ENCODE results near the gene ST6GALNAC6. TPM values are rescaled to one million over a fixed set of nuclear protein-coding genes. Genes with fewer than 3 reads are reported as not detected.

ST6GALNAC6 gene
- polyA plus RNA-seq, 3 donors = 8.2 to 14.4 (median 12.0) TPM

GRCh38 chr9:127876764-127877562 is 22.4 kb downstream of the ST6GALNAC6 start:
- Histone ChIP-seq H3K4me3 (replicated peaks in 1 of 3; ENCODE audit: low read depth in 2 of 3, low read length in 3 of 3) (peak overlapping the region in 1 of 3 experiments; percentile 46), H3K9me3 (replicated peaks in 1 of 2; ENCODE audit: control insufficient read depth in 1 of 2, insufficient read depth in 1 of 2, low read length in 2 of 2) (no peaks in the 10 kb centered on the region), H3K4me2 (replicated peaks; ENCODE audit: extremely low read depth, low read length, poor library complexity, severe bottlenecking) (peak overlapping the region; percentile 63), H4K20me1 (ENCODE audit: insufficient read depth, low read length) (no peaks in the 10 kb centered on the region), H3K4me1 (ENCODE audit: control insufficient read depth in 1 of 2, insufficient read depth in 2 of 2, low read length in 2 of 2) (peaks cover 3 to 10% of the 10 kb centered on the region in 2 donors), H3K27me3 (ENCODE audit: control insufficient read depth in 2 of 2, insufficient read depth in 2 of 2, low read length in 2 of 2) (peaks cover 6 to 20% of the 10 kb centered on the region in 2 donors), H3K27ac (ENCODE audit: low read depth in 1 of 2, low read length in 2 of 2) (no peak overlapping the region), H3K36me3 (replicated peaks in 1 of 2; ENCODE audit: control insufficient read depth in 1 of 2, insufficient read depth in 2 of 2, low read length in 2 of 2) (no peaks in the 10 kb centered on the region), H2AFZ (ENCODE audit: insufficient read depth, low read depth, low read length, poor library complexity, severe bottlenecking) (no peak overlapping the region), H3K9ac (ENCODE audit: insufficient read depth, low read length, poor library complexity, severe bottlenecking) (peak overlapping the region; percentile 8), H3K79me2 (ENCODE audit: insufficient read depth, low read length) (no peaks in the 10 kb centered on the region)
- 47% methylated on average over 21 of the region's 26 CpGs for WGBS (ENCODE audit: insufficient coverage)
- TF ChIP-seq, protein P1, sequence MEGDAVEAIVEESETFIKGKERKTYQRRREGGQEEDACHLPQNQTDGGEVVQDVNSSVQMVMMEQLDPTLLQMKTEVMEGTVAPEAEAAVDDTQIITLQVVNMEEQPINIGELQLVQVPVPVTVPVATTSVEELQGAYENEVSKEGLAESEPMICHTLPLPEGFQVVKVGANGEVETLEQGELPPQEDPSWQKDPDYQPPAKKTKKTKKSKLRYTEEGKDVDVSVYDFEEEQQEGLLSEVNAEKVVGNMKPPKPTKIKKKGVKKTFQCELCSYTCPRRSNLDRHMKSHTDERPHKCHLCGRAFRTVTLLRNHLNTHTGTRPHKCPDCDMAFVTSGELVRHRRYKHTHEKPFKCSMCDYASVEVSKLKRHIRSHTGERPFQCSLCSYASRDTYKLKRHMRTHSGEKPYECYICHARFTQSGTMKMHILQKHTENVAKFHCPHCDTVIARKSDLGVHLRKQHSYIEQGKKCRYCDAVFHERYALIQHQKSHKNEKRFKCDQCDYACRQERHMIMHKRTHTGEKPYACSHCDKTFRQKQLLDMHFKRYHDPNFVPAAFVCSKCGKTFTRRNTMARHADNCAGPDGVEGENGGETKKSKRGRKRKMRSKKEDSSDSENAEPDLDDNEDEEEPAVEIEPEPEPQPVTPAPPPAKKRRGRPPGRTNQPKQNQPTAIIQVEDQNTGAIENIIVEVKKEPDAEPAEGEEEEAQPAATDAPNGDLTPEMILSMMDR (IDR thresholded peaks at IDR 0.05) = no peak
- H3K36me3 Mint-ChIP-seq = no peaks in the 10 kb centered on the region
- H3K9me3 Mint-ChIP-seq = peaks cover 0 to 4% (median 0%) of the 10 kb centered on the region in 7 donors
- H3K27me3 Mint-ChIP-seq (ENCODE audit: low read depth in 3 of 3) = peaks cover 16 to 25% (median 16%) of the 10 kb centered on the region in 3 donors
- H3K27ac Mint-ChIP-seq = peak overlapping the region in 1 of 7 donors; percentile 50
- intact Hi-C loops (cut with micrococcal nuclease) = loop anchor here in 1 of 2 donors (10.0 kb wide), 1 partner anchor 372 kb away; no protein-coding TSS in a partner anchor
- DNase-seq = no peak
- peak overlapping the region in 1 of 2 donors; percentile 84 for H3K4me3 Mint-ChIP-seq
- H3K4me1 Mint-ChIP-seq = peaks cover 7% of the 10 kb centered on the region

DNA sequence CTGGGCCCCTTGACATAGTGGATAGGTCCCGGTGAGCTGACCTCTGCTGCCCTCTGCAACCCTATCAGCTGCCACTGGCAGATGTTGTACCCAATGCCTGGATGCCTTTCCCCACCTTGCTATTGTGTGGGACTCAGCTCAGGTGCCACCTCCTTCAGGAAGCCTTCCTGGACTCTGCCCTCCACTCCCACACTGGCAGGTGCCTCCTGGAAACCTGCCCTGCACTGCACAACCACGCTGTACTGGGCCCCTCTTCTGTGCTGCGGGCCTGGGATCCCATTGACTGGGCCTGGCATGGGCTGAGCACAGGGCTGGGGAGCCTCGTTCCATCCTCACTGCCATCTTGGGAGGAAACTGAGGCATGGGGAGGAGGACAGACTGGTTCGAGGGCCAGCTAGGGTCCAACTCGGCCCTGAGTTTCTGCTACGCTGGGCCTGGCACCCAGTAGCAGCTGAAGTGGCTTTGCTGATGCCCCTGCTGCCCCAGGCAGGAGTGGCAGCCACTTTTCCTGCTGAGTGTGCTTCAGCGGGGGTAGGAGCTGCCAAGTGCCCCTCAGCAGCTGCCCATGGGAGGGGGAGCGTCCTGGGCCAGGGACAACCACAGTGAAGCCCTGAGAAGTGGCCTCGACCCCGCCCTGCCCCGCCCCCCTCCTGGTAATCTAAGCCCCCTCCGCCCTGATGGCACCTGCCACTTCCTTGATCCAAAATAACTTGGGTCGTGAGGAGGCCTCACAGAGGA is 23.2 kb downstream of the ST6GALNAC6 start:
- Histone ChIP-seq H3K4me1 (ENCODE audit: control insufficient read depth in 1 of 2, insufficient read depth in 2 of 2, low read length in 2 of 2) (peaks cover 3 to 10% of the 10 kb centered on the region in 2 donors), H3K36me3 (replicated peaks in 1 of 2; ENCODE audit: control insufficient read depth in 1 of 2, insufficient read depth in 2 of 2, low read length in 2 of 2) (no peaks in the 10 kb centered on the region), H3K4me2 (replicated peaks; ENCODE audit: extremely low read depth, low read length, poor library complexity, severe bottlenecking) (no peak overlapping the region), H3K9me3 (replicated peaks in 1 of 2; ENCODE audit: control insufficient read depth in 1 of 2, insufficient read depth in 1 of 2, low read length in 2 of 2) (no peaks in the 10 kb centered on the region), H2AFZ (ENCODE audit: insufficient read depth, low read depth, low read length, poor library complexity, severe bottlenecking) (no peak overlapping the region), H4K20me1 (ENCODE audit: insufficient read depth, low read length) (no peaks in the 10 kb centered on the region), H3K27ac (ENCODE audit: low read depth in 1 of 2, low read length in 2 of 2) (no peak overlapping the region), H3K9ac (ENCODE audit: insufficient read depth, low read length, poor library complexity, severe bottlenecking) (no peak overlapping the region), H3K27me3 (ENCODE audit: control insufficient read depth in 2 of 2, insufficient read depth in 2 of 2, low read length in 2 of 2) (peaks cover 6 to 20% of the 10 kb centered on the region in 2 donors), H3K4me3 (replicated peaks in 1 of 3; ENCODE audit: low read depth in 2 of 3, low read length in 3 of 3) (no peak overlapping the region), H3K79me2 (ENCODE audit: insufficient read depth, low read length) (no peaks in the 10 kb centered on the region)
- Mint-ChIP-seq H3K27ac (no peak overlapping the region), H3K9me3 (peaks cover 0 to 4% (median 0%) of the 10 kb centered on the region in 7 donors), H3K36me3 (no peaks in the 10 kb centered on the region), H3K4me3 (no peak overlapping the region), H3K4me1 (peaks cover 7% of the 10 kb centered on the region), H3K27me3 (ENCODE audit: low read depth in 3 of 3) (peaks cover 16 to 25% (median 16%) of the 10 kb centered on the region in 3 donors)
- intact Hi-C loops (cut with micrococcal nuclease) = loop anchor here in 1 of 2 donors (10.0 kb wide), 1 partner anchor 371 kb away; no protein-coding TSS in a partner anchor
- DNase-seq = no peak
- TF ChIP-seq, protein P1 (IDR thresholded peaks at IDR 0.05) = no peak
- 94% methylated on average over 9 of the region's 14 CpGs for whole genome bisulfite sequencing (ENCODE audit: insufficient coverage)
